A549 (cell line): ENCODE results near the gene IFITM10.

Experiments used
- CTCF ChIP-seq: fragments of >200 bp; sonication (Bioruptor Twin); formaldehyde crosslinking; IDR thresholded peaks from 3 replicates; pipeline ENCODE4 v1.5.1; 2016
- JUNB ChIP-seq: fragments of >200 bp; sonication (Bioruptor Twin); formaldehyde crosslinking; IDR thresholded peaks from 2 replicates; pipeline ENCODE4 v1.6.1; 2016
- MAX ChIP-seq: IDR thresholded peaks from 2 replicates; pipeline ENCODE4 v1.6.1; 2012
- NR3C1 ChIP-seq: fragments of >200 bp; sonication (Bioruptor Twin); formaldehyde crosslinking; IDR thresholded peaks from 3 replicates; pipeline ENCODE4 v1.6.1; 2017
- PBX3 ChIP-seq: IDR thresholded peaks from 2 replicates; pipeline ENCODE4 v1.6.1; 2012

- TF ChIP-seq NR3C1 (no peak), PBX3 (no peak), CTCF (no peak), JUNB (no peak), MAX (no peak)
These were observed 54.8 kb downstream of the IFITM10 start for GRCh38 chr11:1695548-1696108.
